Fibroblast of the aortic adventitia (primary cell): ENCODE data around the gene HAUS7. TPM values are rescaled to one million over a fixed set of nuclear protein-coding genes. Genes with fewer than 3 reads are reported as not detected.

ENCODE experiments used
- DNase-seq: peaks from one replicate; pipeline ENCODE4 v3.0.0-alpha.2; 2010; ENCODE audit warnings: low read depth
- H3K4me3 ChIP-seq: 2 replicates; pipeline ENCODE4 v1.5.1; 2011; ENCODE audit warnings: low read depth, mild to moderate bottlenecking, control low read depth, low read length, moderate library complexity
- CTCF ChIP-seq: IDR thresholded peaks from 2 replicates; pipeline ENCODE4 v1.5.1; 2011; ENCODE audit warnings: mild to moderate bottlenecking, low read length, control low read depth, inconsistent platforms; ENCODE audit not compliant: insufficient read depth
- total RNA-seq: library from RNA; depleted of rRNA; stranded (reverse); fragments of >200 nt; gene quantifications from 2 replicates; pipeline ENCODE4 v1.2.3, GENCODE V29; 2012; ENCODE audit warnings: low replicate concordance

The HAUS7 gene
- total RNA-seq, 1 donor: 16.4 TPM

- no peak for DNase-seq
- TF ChIP-seq CTCF: no peak
- no peak overlapping the region for H3K4me3 ChIP-seq
These were observed 43.9 kb upstream of the HAUS7 start for GRCh38 chrX:153514259-153514658.

DNA sequence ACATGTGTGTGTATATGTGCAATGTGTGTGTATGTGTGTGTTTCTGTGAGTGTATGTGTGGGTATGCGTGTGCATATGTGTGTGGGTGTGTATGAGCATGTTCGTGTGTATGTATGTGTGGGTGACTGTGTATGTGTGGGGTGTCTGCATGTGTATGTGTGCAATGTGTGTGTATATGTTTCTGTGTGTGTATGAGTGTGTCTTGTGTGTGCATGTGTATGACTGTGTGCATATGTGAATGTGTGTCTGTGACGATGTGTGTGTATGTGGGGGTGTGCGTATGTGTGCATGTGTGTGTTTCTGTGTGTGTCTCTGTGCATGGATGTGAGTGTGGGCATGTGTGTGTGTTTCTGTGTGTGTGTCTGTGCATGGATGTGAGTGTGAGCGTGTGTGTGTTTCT is 42.9 kb upstream of the HAUS7 start:
- DNase-seq: peak; percentile 27
- no peak overlapping the region for H3K4me3 ChIP-seq
- TF ChIP-seq CTCF: no peak

DNA sequence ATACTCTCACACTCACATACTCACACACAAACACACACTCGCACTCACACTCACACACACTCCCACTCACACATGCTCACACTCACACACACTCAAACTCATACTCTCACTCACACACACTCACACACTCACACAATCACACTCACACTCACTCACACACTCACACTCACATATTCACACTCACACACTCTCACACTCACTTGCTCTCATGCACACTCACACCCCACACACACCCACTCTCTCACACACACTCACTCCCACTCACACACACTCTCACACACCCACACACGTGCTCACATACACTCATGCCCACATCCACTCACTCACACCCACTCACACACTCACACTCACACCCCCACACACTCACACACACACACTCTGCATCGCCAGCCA is 42.1 kb upstream of the HAUS7 start:
- DNase-seq: peak; percentile 28
- no peak overlapping the region for H3K4me3 ChIP-seq
- no peak for TF ChIP-seq CTCF

GRCh38 chrX:153511784-153512500 is 41.6 kb upstream of the HAUS7 start:
- no peak overlapping the region for H3K4me3 ChIP-seq
- DNase-seq: peak; percentile 25
- TF ChIP-seq CTCF: no peak

- TF ChIP-seq CTCF: no peak
- H3K4me3 ChIP-seq: no peak overlapping the region
- DNase-seq: no peak
These were observed 40.0 kb upstream of the HAUS7 start for GRCh38 chrX:153510383-153510782.

GRCh38 chrX:153509592-153509991 is 39.2 kb upstream of the HAUS7 start:
- H3K4me3 ChIP-seq: no peak overlapping the region
- no peak for DNase-seq
- no peak for TF ChIP-seq CTCF
